NCI-H345 (cell line): ENCODE results near the gene ZFP91.

Experiments used
- DNase-seq: peaks from one replicate; lab custom pipeline; 2025; lab: John Stamatoyannopoulos, UW

The ZFP91 gene

DNA sequence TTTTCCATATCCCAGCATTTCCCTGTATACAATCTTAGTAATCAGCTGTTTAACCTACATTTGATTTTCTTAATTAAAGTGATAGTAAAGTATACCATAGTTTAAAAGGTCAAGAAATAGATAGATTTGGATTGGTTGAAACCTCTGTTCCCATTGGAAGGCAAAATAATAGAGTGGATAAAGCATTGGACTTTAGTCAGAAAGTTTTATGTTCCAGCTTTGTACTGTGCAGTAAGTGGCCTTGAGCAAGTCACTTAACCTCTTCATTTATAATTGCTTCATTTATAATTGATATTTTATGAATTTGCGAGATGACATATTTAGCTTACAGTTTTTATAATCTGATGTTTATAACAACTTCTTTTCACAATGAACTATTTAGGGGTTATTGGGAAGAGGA lies 3.6 kb downstream of the ZFP91 start:
- no peak for DNase-seq

DNA sequence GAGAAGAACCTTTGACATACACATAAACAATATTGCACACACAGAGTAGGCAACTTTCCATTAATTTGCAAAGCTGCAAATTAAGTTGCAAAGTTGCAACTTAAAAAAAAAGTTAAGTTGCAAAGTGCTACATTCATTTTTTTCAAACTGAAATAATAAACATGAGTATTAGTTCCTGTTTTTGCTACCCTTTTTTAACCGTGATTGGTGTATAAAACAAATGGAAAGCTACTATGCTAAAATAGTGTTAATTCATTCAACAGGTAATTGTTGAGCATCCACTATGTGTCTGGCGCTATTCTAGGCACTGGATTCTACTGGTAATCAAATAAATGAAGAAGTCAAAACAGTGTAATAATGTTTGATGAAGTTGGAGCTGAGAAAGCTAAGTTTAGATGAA lies 8.1 kb downstream of the ZFP91 start:
- DNase-seq, result no peak

DNA sequence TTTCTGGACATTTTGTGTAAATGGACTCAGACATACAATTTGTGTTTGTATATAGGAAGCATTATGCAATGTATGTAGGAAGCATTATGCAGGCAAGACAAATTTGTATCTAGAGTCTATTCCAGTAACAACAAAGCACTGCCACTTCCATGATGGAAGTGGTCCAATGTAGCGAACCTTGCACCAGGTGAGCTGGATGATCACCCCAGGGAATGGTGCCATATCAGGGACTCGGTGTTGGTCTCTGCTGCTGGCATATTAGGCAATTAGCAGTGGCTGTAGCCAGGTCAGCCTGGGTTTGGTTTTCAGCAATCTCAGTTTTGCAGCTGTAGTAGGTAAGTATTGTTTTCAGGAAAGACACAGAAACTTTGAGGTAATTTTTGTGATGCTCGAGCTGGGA lies 12.8 kb downstream of the ZFP91 start:
- DNase-seq, result no peak

DNA sequence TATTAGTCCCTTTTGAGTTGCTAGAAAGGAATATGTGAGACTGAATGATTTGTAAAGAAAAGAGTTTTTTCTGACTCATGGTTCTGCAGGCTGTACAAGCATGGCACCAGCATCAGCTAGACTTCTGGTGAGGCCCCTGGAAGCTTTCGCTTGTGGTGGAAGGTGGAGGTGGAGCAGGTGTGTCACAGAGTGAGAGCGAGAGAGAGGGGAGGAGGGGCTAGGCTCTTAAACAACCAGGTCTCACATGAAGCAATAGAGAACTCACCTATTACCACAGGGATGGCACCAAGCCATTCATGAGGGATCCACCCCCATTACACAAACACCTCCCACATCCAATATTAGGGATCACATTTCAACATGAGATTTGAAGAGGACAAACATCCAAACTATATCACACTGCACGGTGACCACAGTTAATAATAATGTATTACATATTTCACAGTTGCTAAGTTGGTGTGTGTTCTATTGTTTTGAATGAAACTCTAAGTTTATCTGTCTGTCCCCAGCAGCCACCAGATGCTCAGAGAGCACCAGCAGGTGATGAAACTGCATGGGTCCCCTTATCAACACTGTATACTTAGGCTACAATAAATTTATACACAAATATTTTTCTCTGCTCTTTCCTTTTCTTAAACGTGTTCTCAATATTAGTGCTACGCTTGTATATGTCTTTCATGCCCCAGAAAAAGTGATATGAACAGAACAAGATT lies 14.1 kb downstream of the ZFP91 start:
- DNase-seq, result peak; percentile 8

DNA sequence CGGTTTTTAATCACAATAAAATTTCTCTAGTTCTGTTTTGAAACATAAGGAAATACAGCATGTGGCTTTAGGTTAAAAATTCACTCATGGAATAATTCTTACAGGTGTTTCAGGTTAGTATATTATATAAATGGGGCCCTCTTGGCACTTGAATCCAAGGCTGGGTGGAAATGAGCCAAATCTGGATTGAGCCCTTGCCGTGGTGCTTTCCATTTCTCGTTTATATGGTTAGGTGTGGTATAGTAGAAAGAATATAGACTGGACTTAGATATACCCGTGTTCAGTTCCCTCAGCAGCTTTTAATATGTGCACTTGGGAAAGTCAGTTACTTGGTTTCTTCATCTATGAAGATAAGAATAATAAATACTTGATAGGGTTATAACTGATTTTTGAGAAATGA lies 16.0 kb downstream of the ZFP91 start:
- DNase-seq, result no peak

DNA sequence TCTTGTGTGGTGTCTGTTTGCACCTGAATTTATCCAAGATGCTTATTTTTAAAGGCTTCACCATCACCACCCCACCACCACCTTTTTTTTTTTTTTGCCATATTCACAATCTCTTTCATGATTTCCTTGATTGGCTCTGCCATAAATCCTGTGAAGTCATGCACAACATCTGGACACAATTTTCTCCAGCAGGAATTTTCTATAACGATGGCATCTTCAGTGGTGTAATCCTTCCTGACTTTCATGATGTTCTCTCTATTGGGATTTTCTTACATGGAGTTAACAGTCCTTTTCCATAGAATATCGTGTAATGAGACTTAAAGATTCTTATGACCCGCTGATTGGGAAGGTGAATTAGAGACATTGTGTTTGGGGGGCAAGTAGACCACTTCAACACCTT lies 17.8 kb downstream of the ZFP91 start:
- DNase-seq, result no peak

DNA sequence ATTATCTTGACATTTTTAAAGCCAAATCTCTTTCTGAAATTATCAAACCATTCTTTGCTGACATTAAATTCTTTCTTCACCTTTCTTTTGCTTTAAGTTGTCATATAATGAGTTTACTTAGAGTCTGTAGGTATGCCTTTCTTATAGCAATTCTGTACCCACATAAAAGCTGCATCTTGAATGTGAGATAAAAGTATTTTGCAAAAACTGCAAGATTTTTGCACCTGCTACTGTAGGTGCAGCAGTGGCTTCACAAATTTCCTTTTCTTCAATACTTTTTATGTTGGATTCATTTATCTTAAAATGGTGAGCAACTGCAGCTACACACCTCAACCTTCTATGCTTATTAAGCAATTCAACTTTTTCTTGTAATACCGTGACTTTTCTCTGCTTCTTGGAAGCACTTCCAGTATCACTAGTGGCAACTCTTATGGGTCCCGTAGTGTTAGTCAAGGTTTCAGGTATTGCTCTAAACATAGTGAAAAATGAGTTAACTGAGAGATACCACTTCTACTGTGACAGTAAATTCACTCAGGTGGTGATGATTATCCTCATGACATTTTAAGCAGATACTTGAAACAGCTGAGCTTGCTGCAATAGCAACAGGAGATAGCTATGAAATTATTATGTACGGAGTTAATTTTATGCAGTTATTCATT lies 18.8 kb downstream of the ZFP91 start:
- DNase-seq, result no peak

DNA sequence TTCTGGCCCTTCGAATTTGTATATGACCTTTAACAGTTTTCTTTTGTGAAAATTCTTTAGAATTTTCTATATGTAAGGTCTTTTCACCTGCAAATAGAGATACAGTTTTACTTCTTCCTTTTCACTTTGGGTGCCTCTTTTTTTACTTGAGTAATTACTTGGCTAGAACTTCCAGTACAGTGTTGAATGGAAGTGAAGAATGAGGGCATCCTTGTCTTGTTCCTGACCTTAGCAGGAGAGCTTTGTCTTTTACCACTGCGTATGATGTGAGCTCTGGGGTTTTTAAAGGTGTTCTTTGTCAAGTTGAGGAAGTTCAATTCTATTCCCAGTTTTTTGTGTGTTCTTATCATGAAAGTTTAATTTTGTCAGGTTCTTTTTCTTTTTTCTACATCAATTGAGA lies 21.6 kb downstream of the ZFP91 start:
- no peak for DNase-seq

DNA sequence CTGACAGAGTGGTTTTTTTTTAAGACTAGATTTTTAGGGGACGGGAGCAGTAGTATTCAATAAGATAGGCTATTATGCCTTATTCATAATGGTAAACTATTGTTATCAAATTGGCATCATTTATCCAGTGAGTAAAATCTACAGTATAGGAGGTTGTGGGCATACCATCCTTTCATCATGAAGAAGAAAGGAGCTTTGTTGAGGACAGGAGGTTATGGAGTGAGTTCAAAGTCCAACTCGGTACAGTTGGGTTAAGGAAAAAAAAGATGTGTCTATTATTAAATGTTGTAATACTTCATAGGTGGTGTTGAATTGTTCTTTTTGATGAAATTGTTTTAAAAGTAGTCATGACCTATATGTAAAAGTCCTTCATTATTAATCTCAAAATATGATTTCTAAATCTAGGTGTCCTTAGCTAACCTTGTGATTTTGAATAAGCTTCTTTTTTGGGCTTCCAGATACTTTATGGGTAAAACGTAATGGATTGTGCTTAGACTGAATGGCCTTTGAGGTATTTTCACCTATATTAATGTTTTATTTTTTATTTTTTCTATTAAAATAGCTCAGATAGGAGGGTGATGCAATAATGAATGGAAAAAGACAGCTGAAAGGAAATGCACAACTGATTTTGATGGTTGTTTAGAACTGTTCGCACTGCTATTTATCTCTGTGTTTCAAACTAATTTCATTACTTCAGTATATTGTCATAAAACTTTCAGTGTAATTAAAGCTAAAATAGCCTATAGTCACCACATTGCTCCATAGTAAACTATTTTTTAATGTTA lies 28.3 kb downstream of the ZFP91 start:
- no peak for DNase-seq

DNA sequence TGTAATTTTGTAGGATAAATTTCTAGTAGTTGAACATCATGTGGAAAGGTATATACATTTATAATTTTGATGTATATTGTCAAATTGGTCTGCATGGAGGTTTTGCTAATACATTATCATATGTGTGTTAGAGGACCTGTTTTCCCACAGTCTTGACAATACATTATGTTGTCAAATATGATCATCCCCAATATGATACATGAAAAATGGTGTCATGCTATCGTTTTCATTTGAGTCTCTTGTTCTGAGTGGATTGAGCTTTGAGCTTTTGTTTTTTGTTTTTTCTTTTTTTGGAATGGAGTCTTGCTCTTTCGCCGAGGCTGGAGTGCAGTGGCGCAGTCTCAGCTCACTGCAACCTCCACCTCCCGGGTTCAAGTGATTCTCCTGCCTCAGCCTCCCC lies 29.5 kb downstream of the ZFP91 start:
- DNase-seq, result no peak

DNA sequence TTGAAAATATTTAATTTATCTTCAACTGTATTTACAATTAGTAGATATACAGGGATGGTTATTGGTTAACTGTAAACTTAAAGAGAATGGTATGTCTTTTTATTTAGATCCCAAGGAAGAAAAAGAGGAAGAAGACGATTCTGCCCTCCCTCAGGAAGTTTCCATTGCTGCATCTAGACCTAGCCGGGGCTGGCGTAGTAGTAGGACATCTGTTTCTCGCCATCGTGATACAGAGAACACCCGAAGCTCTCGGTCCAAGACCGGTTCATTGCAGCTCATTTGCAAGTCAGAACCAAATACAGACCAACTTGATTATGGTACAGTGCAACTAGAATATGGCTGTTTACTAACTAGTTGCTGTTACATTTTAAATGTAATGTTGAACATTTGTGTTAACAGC lies 30.9 kb downstream of the ZFP91 start:
- no peak for DNase-seq

DNA sequence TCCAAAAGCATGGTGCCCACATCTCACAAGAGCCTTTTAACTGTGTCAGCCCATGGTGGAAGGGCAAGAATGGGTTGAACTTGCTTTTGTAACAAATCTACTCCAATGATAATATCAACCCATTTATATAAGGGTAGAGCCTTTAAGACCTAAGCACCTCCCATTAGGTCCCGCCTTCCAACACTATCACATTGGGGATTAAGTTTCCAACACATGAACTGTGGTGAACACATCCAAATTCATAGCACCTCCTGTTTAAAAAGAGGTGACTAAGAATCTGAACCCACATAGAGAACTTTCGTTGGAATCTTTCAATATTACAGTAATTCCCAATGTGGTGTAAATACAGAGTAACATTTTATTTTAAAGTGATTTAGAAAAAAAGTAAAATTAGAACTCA lies 34.4 kb downstream of the ZFP91 start:
- no peak for DNase-seq

DNA sequence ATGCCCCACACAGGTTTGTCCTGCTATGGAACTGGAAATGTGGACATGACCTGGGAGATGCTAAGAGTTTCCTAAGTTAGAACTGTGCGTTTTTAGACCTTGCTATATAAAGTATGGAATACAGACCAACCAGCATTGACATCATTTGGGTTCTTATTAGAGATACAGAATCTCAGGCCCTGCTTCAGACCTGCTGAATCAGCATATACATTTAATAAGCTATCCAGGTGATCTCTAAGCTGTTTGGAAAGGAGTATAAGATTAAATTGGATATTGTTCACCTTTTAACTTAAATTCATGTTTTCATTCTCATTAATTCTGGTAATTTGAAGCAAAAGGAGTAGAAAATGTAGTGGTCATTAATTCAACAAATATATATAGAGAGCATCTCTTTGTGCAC lies 36.7 kb downstream of the ZFP91 start:
- DNase-seq, result no peak

DNA sequence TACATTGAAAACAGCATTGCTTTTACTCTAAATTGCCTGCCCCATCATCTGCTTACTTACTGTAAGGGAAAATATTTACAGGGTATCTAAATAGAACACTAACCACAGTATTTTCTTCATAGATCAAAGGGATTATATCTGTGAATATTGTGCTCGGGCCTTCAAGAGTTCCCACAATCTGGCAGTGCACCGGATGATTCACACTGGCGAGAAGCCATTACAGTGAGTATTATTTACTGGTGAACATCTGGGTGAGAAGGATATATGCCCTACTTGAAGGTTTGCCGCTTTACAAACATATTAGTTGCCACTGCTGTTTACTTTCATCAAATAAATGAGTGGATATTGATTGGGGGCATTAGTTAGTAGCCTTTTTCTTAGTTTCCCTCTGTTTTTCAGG lies 37.7 kb downstream of the ZFP91 start:
- no peak for DNase-seq

DNA sequence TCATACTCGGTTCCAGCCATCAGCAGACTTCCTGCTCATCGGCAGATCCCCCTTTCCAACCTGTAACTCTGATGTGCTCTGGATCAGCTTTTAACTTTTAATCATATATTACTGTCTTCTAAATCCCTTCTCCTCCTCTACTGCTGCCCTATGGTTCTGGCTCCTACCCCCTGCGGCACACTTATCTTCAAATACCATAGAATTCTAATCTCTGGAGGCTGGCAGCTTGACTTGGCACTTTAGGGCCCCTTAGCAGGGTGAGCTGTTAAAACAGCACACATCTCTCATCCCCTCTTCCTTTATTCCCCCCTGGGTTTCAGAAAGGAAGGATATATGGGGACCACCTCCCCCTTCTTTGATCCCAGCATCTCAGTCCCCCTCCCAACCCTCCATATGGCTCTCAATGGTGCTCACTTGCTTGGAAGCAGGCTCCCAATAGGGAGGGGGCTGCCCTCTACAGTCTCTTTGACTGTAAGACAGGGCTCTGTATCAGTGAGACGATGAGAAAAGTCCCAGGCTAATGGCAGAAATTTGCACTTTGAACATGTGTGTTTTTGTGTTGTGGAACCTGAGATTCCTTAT lies 39.2 kb downstream of the ZFP91 start:
- no peak for DNase-seq

DNA sequence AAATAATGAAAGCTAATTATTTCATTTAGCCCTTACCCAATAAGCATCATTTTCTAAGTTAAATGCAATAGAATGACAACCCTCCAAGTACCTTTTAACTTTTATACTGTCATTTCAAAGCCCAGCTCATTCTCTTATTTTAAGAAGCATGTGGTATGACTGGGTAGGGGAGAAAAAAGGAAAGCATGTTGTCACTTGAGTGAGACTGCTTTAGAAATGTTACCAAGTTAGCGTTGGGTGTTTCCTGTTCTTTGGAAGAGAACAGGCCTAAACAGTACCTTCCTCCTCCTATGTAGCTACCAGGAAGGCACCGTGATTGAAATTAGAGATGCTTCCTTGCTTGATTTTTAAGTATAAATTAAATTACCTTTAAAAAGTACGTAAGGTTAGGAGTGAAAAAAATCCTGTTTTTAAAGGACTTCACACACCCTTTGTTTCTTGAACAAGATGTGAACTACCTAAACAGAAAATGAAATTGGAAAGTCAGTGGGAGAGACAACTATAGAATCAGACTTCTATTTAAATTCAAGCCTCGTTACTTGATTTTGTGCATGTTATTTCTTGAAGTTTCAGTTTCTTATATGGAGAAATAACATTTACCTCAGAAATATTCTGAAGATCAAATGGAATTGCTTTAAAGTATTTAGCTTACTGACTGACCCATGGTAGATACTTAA lies 42.9 kb downstream of the ZFP91 start:
- DNase-seq, result no peak

DNA sequence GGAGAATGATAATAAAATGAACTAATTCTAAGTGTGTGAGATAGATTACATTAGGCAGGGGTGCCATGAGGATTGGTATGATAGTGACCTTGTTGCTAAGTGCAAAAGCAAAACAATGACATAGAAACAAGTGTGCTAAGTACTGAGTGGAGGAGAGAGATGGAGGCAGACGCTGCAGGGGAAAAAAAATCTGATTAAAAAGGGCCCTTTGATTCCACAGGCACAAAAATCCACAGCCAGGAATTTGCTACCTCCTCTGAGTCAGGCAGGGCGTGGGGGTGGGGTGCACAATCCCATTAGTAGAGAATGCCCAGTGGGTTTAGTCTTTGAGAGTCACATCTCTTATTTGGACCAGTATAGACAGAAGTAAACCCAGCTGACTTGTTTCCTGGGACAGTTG lies 43.5 kb downstream of the ZFP91 start, which contains the start of gene CNTF:
CNTF (plus strand) TSS at position 322 of the 400 bp plus-strand sequence. CDS start 88 bp downstream, outside the sequence.
- no peak for DNase-seq

DNA sequence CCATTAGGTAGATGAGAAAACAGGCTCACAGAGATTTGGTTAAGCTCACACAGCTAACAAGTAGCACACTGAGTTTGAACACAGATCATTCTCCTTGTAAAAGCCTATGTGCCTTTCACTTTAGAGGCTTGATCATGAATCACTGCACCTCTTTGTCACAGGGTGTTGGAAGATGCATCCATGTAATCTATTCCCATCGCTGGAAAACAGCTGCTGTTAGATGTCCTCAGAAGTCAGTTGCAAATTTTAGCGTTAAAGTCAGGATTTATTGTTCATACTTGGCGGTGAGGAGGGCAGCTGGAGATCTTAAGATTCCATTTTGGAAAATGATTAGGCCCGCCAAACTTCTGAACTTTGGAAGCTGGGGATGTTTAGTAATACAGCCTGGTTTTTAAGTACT lies 46.2 kb downstream of the ZFP91 start:
- DNase-seq, result no peak

DNA sequence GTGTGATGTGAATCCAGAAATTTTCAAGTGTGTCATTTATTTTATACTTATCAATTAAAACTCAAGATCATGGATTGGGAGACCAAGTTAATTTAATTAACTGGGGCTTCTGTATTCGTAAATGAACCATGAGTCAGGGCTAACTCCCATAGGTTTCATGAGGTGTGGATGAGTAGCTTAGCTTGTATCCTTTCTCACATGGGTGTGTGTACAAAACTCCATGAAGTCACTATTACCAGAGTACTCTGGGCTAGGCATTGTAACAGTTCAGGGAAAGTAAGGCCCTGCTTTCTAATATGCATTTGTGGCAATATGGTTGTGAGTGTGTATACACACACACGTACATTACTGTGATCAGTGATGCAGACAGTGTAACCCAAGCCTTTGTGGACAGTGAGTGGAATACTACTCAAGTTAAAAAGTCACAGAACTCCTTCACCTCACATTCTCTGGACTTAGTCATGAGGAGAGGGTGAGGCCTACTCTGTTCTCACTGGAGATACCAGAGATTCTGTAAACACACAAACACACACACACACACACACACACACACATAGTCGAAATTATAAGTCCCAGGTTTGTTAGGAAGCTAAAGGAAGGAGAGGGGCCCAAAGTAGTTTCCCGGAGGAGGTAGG lies 47.1 kb downstream of the ZFP91 start:
- no peak for DNase-seq

DNA sequence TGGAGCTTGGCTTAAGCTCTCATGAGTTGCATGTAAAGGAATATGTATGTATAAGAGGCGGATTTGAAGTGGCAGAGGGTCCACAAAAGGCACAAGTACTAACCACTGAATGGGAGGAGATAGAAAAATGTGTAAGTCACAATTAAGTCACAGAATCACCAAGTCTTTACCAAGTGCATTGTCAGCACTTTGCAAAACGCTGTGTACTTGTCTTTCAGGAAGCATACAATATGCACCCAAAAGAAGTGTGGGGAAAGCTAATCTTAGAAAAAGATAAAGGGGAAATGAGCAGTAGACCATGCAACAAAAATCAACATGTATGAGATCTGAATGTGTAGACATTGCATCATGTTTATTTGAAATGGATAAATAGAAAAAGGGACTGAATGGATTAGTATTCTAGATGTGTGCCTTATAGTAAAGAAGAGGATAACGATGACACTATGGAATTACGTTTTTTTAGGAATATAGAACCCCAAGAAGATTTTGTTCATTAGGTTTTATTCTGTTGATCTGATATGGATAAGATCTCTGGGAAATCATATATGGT lies 48.1 kb downstream of the ZFP91 start:
- no peak for DNase-seq

DNA sequence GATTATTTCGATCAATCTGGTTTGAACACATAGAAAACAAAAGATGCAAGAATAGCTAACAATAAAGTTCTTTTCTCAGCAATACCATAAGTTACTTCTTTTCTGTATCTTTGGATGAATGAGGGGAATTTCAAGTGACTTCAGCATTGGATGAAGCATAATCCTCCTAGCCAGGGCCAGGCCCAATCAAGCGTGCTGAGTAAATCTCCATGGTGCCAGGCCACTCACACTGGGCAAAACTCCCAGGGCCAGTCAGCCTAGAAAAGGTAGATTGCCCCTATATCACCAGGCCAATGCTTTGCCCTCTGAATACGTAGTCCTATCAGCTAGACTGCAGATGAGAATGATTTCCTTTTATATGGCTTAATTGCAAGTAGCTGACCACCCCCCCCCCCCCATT lies 49.6 kb downstream of the ZFP91 start:
- DNase-seq, result no peak
